ENCODE data around the gene CCDC40. TPM values are rescaled to one million over a fixed set of nuclear protein-coding genes. Genes with fewer than 3 reads are reported as not detected.

Gene CCDC40
- total RNA-seq, 2 donors from 2014 or later = 21.7 to 38.9 TPM

GRCh38 chr17:79994602-79995001, 41.8 kb upstream of the CCDC40 start:
- Histone ChIP-seq H3K27ac (ENCODE audit: low read depth, low read length) (no peak overlapping the region), H3K27me3 (ENCODE audit: control insufficient read depth, insufficient read depth, low read length, poor library complexity, severe bottlenecking) (no peaks in the 10 kb centered on the region), H3K9me3 (ENCODE audit: control insufficient read depth, low read length) (no peaks in the 10 kb centered on the region), H3K9ac (ENCODE audit: extremely low read depth, low read length, poor library complexity, severe bottlenecking) (no peak overlapping the region), H3K4me3 (ENCODE audit: low read length) (no peak overlapping the region), H3K36me3 (ENCODE audit: control insufficient read depth, insufficient read depth, low read length) (no peaks in the 10 kb centered on the region), H3K4me1 (ENCODE audit: control insufficient read depth, insufficient read depth, low read length) (peaks cover 10% of the 10 kb centered on the region)
- Mint-ChIP-seq H3K36me3 (ENCODE audit: low read depth) (peaks cover 35% of the 10 kb centered on the region), H3K27me3 (ENCODE audit: insufficient read depth) (no peaks in the 10 kb centered on the region), H3K4me3 (no peak overlapping the region), H3K4me1 (peaks cover 17% of the 10 kb centered on the region), H3K27ac (no peak overlapping the region), H3K9me3 (no peaks in the 10 kb centered on the region)
- no peak for TF ChIP-seq CTCF (conservative IDR thresholded peaks at IDR 0.05)
- peak; percentile 73 for DNase-seq
- 96 to 98% methylated on average over 13 of the region's 13 CpGs for WGBS, 2 experiments (ENCODE audit: insufficient coverage in 1 of 2, insufficient read length in 1 of 2)

DNA sequence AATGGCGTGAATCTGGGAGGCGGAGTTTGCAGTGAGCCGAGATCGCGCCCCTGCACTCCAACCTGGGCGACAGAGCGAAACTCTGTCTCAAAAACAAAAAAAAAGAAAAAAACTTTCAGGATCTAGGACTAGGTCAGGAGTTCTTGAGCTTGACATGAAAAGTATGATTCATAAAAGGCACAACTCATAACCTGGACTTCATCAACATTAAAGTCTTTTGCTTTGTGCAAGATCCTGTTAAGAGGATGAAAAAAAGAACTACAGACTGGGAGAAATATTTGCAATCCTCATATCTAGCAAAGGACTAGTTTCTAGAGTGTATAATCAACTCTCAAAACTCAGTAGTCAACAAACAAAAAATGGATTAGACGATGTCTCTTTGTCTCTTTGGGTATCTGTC, 40.7 kb upstream of the CCDC40 start:
- DNase-seq = no peak
- Mint-ChIP-seq H3K27ac (no peak overlapping the region), H3K27me3 (ENCODE audit: insufficient read depth) (no peaks in the 10 kb centered on the region), H3K36me3 (ENCODE audit: low read depth) (peaks cover 41% of the 10 kb centered on the region), H3K4me1 (peaks cover 17% of the 10 kb centered on the region), H3K4me3 (no peak overlapping the region), H3K9me3 (peaks cover 8% of the 10 kb centered on the region)
- WGBS, 2 experiments (ENCODE audit: insufficient coverage in 1 of 2, insufficient read length in 1 of 2) = 90 to 100% methylated on average over 2 to 3 of the region's 8 CpGs
- Histone ChIP-seq H3K36me3 (ENCODE audit: control insufficient read depth, insufficient read depth, low read length) (peaks cover 7% of the 10 kb centered on the region), H3K4me3 (ENCODE audit: low read length) (no peak overlapping the region), H3K27ac (ENCODE audit: low read depth, low read length) (no peak overlapping the region), H3K9me3 (ENCODE audit: control insufficient read depth, low read length) (peaks cover 6% of the 10 kb centered on the region), H3K9ac (ENCODE audit: extremely low read depth, low read length, poor library complexity, severe bottlenecking) (no peak overlapping the region), H3K27me3 (ENCODE audit: control insufficient read depth, insufficient read depth, low read length, poor library complexity, severe bottlenecking) (no peaks in the 10 kb centered on the region), H3K4me1 (ENCODE audit: control insufficient read depth, insufficient read depth, low read length) (peaks cover 10% of the 10 kb centered on the region)
- no peak for TF ChIP-seq CTCF (conservative IDR thresholded peaks at IDR 0.05)

- no peak overlapping the region for H3K27ac ChIP-seq (ENCODE audit: low read depth, low read length)
- peaks cover 8% of the 10 kb centered on the region for H3K4me1 ChIP-seq (ENCODE audit: control insufficient read depth, insufficient read depth, low read length)
- Mint-ChIP-seq H3K27me3 (ENCODE audit: insufficient read depth) (no peaks in the 10 kb centered on the region), H3K27ac (no peak overlapping the region), H3K36me3 (ENCODE audit: low read depth) (peaks cover 43% of the 10 kb centered on the region), H3K4me1 (peaks cover 17% of the 10 kb centered on the region), H3K4me3 (no peak overlapping the region), H3K9me3 (peaks cover 8% of the 10 kb centered on the region)
- no peak overlapping the region for H3K4me3 ChIP-seq (ENCODE audit: low read length)
- no peak for DNase-seq
- no peak overlapping the region for H3K9ac ChIP-seq (ENCODE audit: extremely low read depth, low read length, poor library complexity, severe bottlenecking)
- WGBS, 2 experiments (ENCODE audit: insufficient coverage in 1 of 2, insufficient read length in 1 of 2) = 94 to 96% methylated on average over 12 of the region's 12 CpGs
- no peaks in the 10 kb centered on the region for H3K27me3 ChIP-seq (ENCODE audit: control insufficient read depth, insufficient read depth, low read length, poor library complexity, severe bottlenecking)
- H3K36me3 ChIP-seq (ENCODE audit: control insufficient read depth, insufficient read depth, low read length) = peaks cover 13% of the 10 kb centered on the region
- H3K9me3 ChIP-seq (ENCODE audit: control insufficient read depth, low read length) = peaks cover 6% of the 10 kb centered on the region
- TF ChIP-seq CTCF (conservative IDR thresholded peaks at IDR 0.05) = no peak
Observed at GRCh38 chr17:79996291-79996690, 40.2 kb upstream of the CCDC40 start.

Data from endodermal cell (in vitro differentiated cells).